Transverse colon (tissue), 4 donors: ENCODE results near the gene SLC38A4. TPM values are rescaled to one million over a fixed set of nuclear protein-coding genes. Genes with fewer than 3 reads are reported as not detected.

Experiments
- DNase-seq: peaks from one replicate; pipeline ENCODE4 v3.0.0-alpha.2; 2019
- H3K27ac ChIP-seq, 4 donors: fragments of 200-600 bp; sonication (generic); 2 replicates each; pipeline ENCODE4 v1.5.1; 2016 to 2018; ENCODE audit warnings: inconsistent platforms in 4 of 4
- H3K27me3 ChIP-seq: fragments of 200-600 bp; sonication (generic); 2 replicates; pipeline ENCODE4 v1.5.1; 2017; ENCODE audit warnings: inconsistent platforms
- H3K36me3 ChIP-seq, 4 donors: fragments of 200-600 bp; sonication (generic); 2 replicates each; pipeline ENCODE4 v1.5.1; 2017 to 2019; ENCODE audit warnings: inconsistent platforms in 4 of 4
- H3K4me1 ChIP-seq, 4 donors: fragments of 200-600 bp; sonication (generic); 2 replicates each; pipeline ENCODE4 v1.5.1; 2017 to 2020; ENCODE audit warnings: inconsistent platforms in 4 of 4
- H3K4me3 ChIP-seq, 4 donors: fragments of 200-600 bp; sonication (generic); 1 replicate in 1 of 4; 2 replicates in 3 of 4; pipeline versions ENCODE4 v1.5.1 to v1.6.1; 2017 to 2019; ENCODE audit warnings: inconsistent platforms in 4 of 4
- H3K9me3 ChIP-seq, 2 donors: fragments of 200-600 bp; sonication (generic); 2 replicates each; pipeline ENCODE4 v1.5.1; 2017 to 2019; ENCODE audit warnings: inconsistent platforms in 2 of 2
- CTCF ChIP-seq, 5 experiments: fragments of 200-600 bp in 3 of 5; fragments of 450-650 bp in 2 of 5; sonication (generic) in 3 of 5; IDR thresholded peaks; 1 replicate in 2 of 5; 2 replicates in 3 of 5; pipeline ENCODE4 v1.5.1; 2016 to 2017; ENCODE audit warnings: antibody characterized with exemption in 5 of 5, inconsistent platforms in 3 of 5, mild to moderate bottlenecking in 2 of 5, moderate library complexity in 1 of 5
- EP300 ChIP-seq: sonication (generic); formaldehyde crosslinking; IDR thresholded peaks from one replicate; pipeline ENCODE4 v1.6.1; 2017; ENCODE audit warnings: antibody characterized with exemption, low read depth
- POLR2A ChIP-seq: fragments of 450-650 bp; IDR thresholded peaks from one replicate; pipeline ENCODE4 v1.6.1; 2016; ENCODE audit warnings: antibody characterized with exemption, mild to moderate bottlenecking, moderate library complexity
- POLR2AphosphoS5 ChIP-seq, 3 donors: sonication (generic); formaldehyde crosslinking; IDR thresholded peaks; one replicate each; pipeline ENCODE4 v1.6.1; 2016; ENCODE audit warnings: antibody characterized with exemption in 3 of 3
- WGBS, 2 donors: methylation state at CpG; one replicate each; pipeline ENCODE4 v1.1.5; 2018; ENCODE audit warnings: low coverage in 1 of 2; 5-methylcytosine and 5-hydroxymethylcytosine counted together
- in situ Hi-C, 4 donors: fragments of 200-750 bp; cut with MboI; loops; one replicate each; pipeline versions ENCODE4 v1.15.0 to v1.15.1; 2017; ENCODE audit warnings: low sequenced_read_pairs in 3 of 4, low pct_ligation_motif_present in 1 of 4, low pct_unique_long_range_greater_than_20kb in 1 of 4
- intact Hi-C: fragments of 100-400 bp; cut with DNase I; formaldehyde crosslinking; loops from one replicate; pipeline ENCODE4 v1.15.1; 2023; ENCODE audit warnings: low total_unique reads
- total RNA-seq, 4 donors: library from RNA; depleted of rRNA; stranded (reverse); fragments of >200 nt; gene quantifications; one replicate each; pipeline ENCODE4 v1.1.0, GENCODE V29; 2016

The SLC38A4 gene
- total RNA-seq, 4 donors from 2014 or later, result 2.2 to 19.7 (median 6.7) TPM

DNA sequence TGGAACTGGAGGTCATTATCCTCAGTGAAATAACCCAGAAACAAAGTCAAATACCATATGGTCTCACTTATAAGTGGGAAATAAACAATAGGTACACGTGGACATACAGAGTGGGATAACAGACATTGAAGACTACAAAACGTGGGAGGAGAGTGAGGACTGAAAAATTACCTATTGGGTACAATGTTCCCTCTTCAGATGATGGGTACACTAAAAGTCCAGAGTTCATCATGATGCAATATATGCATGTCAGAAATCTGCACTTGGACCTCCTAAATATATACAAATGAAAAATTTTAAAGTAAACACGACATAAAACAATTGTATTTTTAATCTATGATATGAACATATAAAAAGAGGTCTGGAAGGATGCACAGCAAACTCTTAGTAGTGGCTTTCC, 71.2 kb downstream of the SLC38A4 start:
- Histone ChIP-seq H3K27me3 (no peaks in the 10 kb centered on the region), H3K4me1 (no peaks in the 10 kb centered on the region), H3K4me3 (no peak overlapping the region), H3K36me3 (no peaks in the 10 kb centered on the region), H3K27ac (no peak overlapping the region), H3K9me3 (peaks cover 0 to under 1% of the 10 kb centered on the region in 2 donors)
- in situ Hi-C loops, result no loop called here
- no peak for DNase-seq
- 53 to 55% methylated on average over 3 of the region's 3 CpGs for WGBS, 2 donors
- intact Hi-C loops, result no loop called here
- TF ChIP-seq POLR2AphosphoS5 (IDR thresholded peaks at IDR 0.05) (no peak), EP300 (no peak), CTCF (IDR thresholded peaks at IDR 0.05) (no peak), POLR2A (no peak)

DNA sequence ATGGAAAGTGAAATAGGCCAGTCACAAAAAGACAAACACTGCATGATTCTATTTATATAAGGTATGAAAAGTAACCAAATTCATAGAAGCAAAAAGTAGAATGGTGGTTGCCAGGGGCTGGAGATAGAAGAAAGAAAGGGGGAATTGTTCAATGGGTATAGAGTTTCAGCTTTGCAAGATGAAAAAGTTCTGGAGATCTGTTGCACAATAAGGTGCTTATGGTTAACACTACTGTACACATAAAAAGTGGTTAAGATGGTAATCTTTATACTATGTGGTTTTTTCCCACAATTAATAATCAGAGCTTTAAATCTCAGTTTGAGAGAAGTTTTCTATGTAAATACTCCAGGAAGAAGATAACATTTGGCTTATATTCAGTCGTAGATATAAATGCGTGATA, 73.4 kb downstream of the SLC38A4 start:
- H3K36me3 ChIP-seq, result no peaks in the 10 kb centered on the region
- no peak overlapping the region for H3K27ac ChIP-seq
- intact Hi-C loops, result no loop called here
- DNase-seq, result no peak
- in situ Hi-C loops, result no loop called here
- H3K9me3 ChIP-seq, result peaks cover 6 to 10% of the 10 kb centered on the region in 2 donors
- H3K4me3 ChIP-seq, result no peak overlapping the region
- WGBS, 2 donors, result 68 to 87% methylated on average over 2 of the region's 2 CpGs
- H3K4me1 ChIP-seq, result no peaks in the 10 kb centered on the region
- TF ChIP-seq EP300 (no peak), POLR2AphosphoS5 (IDR thresholded peaks at IDR 0.05) (no peak), POLR2A (no peak), CTCF (IDR thresholded peaks at IDR 0.05) (no peak)
- H3K27me3 ChIP-seq, result no peaks in the 10 kb centered on the region

- no peaks in the 10 kb centered on the region for H3K27me3 ChIP-seq
- H3K4me3 ChIP-seq, result no peak overlapping the region
- H3K4me1 ChIP-seq, result no peaks in the 10 kb centered on the region
- H3K9me3 ChIP-seq, result peaks cover 6 to 10% of the 10 kb centered on the region in 2 donors
- in situ Hi-C loops (no loop called here), intact Hi-C loops (no loop called here)
- H3K27ac ChIP-seq, result no peak overlapping the region
- no peak for DNase-seq
- TF ChIP-seq POLR2A, result no peak
- WGBS, 2 donors, result 56% methylated on average over 1 of the region's 1 CpG; no CpG with 5 or more reads in 1 of the 2 donors
- H3K36me3 ChIP-seq, result no peaks in the 10 kb centered on the region
Measured at GRCh38 chr12:46751173-46751572, 74.6 kb downstream of the SLC38A4 start.

DNA sequence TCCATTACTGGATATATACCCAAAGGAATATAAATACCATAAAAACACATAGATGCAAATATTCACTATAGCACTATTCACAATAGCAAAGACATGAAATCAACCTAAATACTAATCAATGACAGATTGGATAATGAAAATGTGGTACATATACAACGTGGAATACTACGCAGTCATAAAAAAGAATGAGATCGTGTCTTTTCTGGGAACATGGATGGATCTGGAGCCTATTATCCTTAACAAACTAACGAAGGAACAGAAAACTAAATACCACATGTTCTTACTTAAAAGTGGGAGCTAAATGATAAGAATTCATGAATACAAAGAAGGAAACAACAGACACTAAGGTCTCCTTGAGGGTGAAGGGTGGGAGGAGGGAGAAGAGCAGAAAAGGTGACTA, 76.5 kb downstream of the SLC38A4 start:
- intact Hi-C loops, result no loop called here
- H3K27ac ChIP-seq, result no peak overlapping the region
- H3K27me3 ChIP-seq, result no peaks in the 10 kb centered on the region
- in situ Hi-C loops, result no loop called here
- H3K36me3 ChIP-seq, result no peaks in the 10 kb centered on the region
- no peak for DNase-seq
- TF ChIP-seq POLR2A, result no peak
- TF ChIP-seq POLR2AphosphoS5 (IDR thresholded peaks at IDR 0.05), result no peak
- no peak for TF ChIP-seq EP300
- no peak for TF ChIP-seq CTCF (IDR thresholded peaks at IDR 0.05)
- no peak overlapping the region for H3K4me3 ChIP-seq
- 90 to 93% methylated on average over 4 of the region's 4 CpGs for WGBS, 2 donors
- peaks cover 10% of the 10 kb centered on the region in 2 donors for H3K9me3 ChIP-seq
- H3K4me1 ChIP-seq, result no peaks in the 10 kb centered on the region

DNA sequence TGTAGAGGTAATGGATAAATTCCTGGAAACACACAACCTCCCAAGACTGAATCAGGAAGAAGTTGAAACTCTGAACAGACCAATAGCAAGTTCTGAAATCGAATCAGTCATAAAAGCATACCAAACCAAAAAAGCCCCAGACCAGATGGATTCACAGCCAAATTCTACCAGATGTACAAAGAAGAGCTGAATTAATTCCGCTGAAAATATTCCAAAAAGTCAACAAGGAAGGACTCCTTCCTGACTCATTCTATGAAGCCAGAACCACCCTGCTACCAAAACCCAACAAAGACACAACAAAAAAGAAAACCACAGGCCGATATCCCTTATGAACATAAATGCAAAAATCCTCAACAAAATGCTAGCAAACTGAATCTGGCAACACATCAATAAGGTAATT, 81.5 kb downstream of the SLC38A4 start:
- intact Hi-C loops, result no loop called here
- Histone ChIP-seq H3K9me3 (peaks cover 7 to 9% of the 10 kb centered on the region in 2 donors), H3K4me3 (no peak overlapping the region), H3K4me1 (no peaks in the 10 kb centered on the region), H3K27ac (no peak overlapping the region), H3K27me3 (no peaks in the 10 kb centered on the region), H3K36me3 (no peaks in the 10 kb centered on the region)
- WGBS, 2 donors, result 80 to 82% methylated on average over 3 of the region's 3 CpGs
- in situ Hi-C loops, result no loop called here
- no peak for DNase-seq
- TF ChIP-seq POLR2AphosphoS5 (IDR thresholded peaks at IDR 0.05) (no peak), POLR2A (no peak), CTCF (IDR thresholded peaks at IDR 0.05) (no peak), EP300 (no peak)
